ENCODE results near the gene CT45A5.
"Not testable (repeated sequence)": the region's sequence is repeated elsewhere in the genome, so short reads cannot be mapped to it uniquely, and the experiment has no call there.

Gene CT45A5, protein sequence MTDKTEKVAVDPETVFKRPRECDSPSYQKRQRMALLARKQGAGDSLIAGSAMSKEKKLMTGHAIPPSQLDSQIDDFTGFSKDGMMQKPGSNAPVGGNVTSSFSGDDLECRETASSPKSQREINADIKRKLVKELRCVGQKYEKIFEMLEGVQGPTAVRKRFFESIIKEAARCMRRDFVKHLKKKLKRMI

DNA sequence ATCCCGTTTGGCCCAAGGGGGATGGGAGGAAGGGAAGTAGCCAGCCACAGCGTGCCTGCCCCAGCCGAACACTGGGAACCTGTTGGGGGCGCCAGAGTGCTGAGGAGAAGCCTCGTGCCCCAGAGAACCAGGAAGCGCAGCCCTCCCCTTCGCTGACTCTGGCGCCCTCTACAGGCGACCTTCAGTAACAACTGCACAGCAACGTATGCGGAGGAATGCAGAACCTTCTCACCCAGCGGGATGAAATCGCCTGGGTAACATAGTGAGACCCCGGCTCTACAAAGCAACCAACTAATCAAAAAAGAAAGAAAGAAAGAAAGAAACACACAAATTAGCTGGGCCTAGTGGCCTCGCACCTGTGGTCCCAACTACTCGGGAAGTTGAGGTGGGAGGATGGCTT is at the start of gene CT45A5:
Gene CT45A5, minus strand, starts transcription at position 101 of the 400 bp plus-strand sequence. CDS start 3,774 bp downstream, outside the sequence.
- not testable (repeated sequence) for H3K4me3 ChIP-seq (ENCODE audit: low read depth, low read length)

- not testable (repeated sequence) for H3K4me3 ChIP-seq (ENCODE audit: low read depth, low read length)
Measured at GRCh38 chrX:135819912-135820311, 34.6 kb upstream of the CT45A5 start, which contains the start of gene CT45A2. Gene CT45A2 (minus strand): TSS chrX:135820012. CDS start chrX:135816265, 3,747 bp downstream.

- H3K4me3 ChIP-seq (ENCODE audit: low read depth, low read length) = not testable (repeated sequence)
Measured at GRCh38 chrX:135802687-135803086, 17.4 kb upstream of the CT45A5 start, which contains the start of gene CT45A6. Gene CT45A6 (minus strand): TSS chrX:135802787. CDS start chrX:135798993, 3,794 bp downstream.

DNA sequence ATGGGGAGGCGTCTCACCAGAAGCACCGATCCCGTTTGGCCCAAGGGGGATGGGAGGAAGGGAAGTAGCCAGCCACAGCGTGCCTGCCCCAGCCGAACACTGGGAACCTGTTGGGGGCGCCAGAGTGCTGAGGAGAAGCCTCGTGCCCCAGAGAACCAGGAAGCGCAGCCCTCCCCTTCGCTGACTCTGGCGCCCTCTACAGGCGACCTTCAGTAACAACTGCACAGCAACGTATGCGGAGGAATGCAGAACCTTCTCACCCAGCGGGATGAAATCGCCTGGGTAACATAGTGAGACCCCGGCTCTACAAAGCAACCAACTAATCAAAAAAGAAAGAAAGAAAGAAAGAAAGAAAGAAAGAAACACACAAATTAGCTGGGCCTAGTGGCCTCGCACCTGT is 17.2 kb downstream of the CT45A5 start, which contains the start of gene CT45A3:
Gene CT45A3, minus strand, starts transcription at position 101 of the 400 bp plus-strand sequence. CDS start 3,747 bp downstream, outside the sequence.
- not testable (repeated sequence) for H3K4me3 ChIP-seq (ENCODE audit: low read depth, low read length)

- H3K4me3 ChIP-seq (ENCODE audit: low read depth, low read length) = not testable (repeated sequence)
Measured at GRCh38 chrX:135744739-135745138, 40.6 kb downstream of the CT45A5 start.

GRCh38 chrX:135741192-135741715 is 44.0 kb downstream of the CT45A5 start:
- no peak overlapping the region for H3K4me3 ChIP-seq (ENCODE audit: low read depth, low read length)

DNA sequence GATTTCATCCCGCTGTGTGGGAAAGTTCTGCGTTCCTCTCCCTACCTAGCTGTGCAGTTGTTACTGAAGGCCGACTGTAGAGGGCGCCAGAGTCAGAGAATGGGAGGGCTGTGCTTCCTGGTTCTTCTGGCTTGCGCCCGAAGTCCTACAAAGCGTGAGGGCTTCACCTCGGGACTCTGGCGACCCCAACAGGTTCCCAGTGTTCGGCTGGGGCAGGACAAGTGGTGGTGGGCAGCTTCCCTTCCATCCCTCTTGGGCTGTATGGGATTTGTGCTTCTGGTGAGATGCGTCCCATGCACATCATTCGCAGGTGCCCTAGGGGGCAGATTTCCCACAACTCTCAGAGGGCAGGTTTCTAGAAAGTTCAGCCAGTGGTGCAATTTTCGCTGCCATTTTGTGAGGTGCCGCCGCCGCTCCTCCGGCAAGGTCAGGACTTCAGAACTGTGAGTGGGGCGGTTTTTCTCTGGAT is 44.6 kb downstream of the CT45A5 start:
- no peak overlapping the region for H3K4me3 ChIP-seq (ENCODE audit: low read depth, low read length)

DNA sequence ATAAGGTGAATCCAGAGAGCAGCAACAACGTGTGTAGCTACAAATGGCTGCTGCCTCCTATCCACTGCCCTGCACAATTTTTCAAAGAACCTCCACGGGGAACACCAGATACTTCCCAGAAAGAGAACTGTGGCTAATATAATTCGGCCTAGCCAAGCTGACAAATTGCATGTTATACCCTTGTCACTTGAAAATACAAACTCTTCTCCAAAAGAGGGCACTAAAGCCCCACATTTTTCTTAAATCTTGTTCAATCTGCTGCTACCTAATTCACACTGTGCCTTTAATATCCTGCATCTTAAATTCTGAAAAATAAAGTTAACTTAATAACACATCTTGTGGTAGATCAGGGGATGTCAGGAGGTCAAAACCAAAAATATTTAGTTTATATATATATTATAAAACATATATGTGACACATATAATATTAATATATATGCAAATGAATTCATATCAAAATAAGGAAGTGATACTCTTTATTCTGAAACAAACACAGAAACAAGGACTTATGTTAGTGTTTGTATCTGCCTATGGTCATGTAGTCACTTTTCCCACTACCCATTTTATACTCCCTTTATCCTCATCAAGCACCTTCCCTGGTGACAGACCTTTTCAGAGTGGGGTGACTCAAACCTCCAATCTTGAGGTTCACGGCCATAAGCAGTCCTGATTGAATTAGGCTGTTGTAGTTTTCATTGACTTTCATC is 47.8 kb downstream of the CT45A5 start:
- no peak overlapping the region for H3K4me3 ChIP-seq (ENCODE audit: low read depth, low read length)

- H3K4me3 ChIP-seq (ENCODE audit: low read depth, low read length) = not testable (repeated sequence)
Measured at GRCh38 chrX:135734666-135735065, 50.6 kb downstream of the CT45A5 start.
